Measurements from ENCODE around the gene PDE5A.
A peak's percentile ranks its signal among the peaks of the same experiment; 100 is the strongest.
"Not testable (repeated sequence)": the region's sequence is repeated elsewhere in the genome, so short reads cannot be mapped to it uniquely, and the experiment has no call there.

Gene PDE5A

DNA sequence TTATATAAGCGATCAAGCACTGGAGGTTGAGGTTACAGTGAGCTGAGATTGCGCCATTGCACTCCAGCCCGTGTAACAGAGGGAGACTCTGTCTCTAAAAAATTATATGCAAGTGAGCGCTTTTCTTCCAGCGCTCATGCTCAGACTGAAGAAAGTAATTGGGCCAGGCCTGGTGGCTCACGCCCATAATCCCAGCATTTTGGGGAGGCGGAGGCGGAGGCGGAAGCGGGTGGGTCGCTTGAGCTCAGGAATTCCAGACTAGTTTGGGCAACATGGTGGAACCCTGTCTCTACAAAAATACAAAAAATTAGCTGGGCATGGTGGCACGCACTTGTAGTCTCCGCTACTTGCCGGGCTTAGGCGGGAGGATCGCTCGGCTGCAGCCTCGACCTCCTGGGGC, 172.9 kb downstream of the PDE5A start:
- not testable (repeated sequence) for DNase-seq

DNA sequence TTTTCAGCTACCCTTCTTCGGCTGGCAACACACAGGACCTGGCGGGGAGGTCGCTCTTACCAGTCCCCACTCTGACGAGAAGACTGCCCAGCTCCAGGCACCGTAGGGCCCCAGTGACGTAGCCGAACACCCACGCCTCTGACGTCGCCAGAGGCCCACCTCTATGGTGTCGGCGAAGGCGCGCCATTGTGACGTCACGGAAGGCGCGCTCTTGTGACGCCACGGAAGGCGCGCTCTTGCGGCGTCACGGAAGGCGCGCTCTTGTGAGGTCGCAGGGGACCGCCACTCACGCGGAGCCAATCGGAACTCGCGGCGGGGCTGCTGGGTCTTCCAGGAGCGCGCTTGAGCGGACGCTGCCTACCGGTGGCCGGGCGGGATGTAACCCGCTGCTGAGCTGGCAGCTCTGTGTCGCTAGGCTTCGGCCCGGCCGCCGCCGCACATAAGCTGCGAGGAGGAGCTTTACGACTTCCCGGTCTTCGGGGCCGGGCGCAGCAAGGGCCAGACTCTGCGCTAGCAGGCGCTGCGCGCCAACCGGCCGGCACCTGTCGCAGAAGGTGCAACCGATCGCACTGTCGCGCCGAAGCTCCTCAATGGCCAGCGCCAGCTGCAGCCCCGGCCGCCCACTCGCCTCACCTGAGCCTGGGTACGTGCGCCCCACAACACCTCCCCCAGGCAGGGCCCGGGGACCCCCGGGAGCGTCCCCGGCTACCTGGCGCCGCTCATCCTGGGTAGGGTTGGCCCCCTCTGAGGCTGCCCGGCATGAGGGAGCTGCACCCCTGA, 173.9 kb downstream of the PDE5A start:
- DNase-seq: peak; percentile 94

DNA sequence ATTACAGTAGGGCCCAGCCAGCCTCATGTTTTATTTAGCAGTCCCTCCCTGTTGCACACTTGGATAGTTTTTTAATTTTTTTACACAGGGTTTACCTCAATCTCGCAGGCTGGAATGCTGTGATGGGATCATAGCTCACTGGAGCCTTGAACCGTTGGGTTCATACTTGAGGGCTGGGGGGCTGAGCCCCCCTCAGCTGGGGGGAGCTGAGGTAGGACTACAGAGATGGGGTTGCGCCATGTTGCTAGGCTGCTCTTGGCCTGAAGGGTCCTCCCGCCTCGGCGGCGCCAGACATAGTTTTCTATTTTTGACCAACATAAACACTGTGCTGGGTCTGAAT, 174.5 kb downstream of the PDE5A start:
- DNase-seq: not testable (repeated sequence)

DNA sequence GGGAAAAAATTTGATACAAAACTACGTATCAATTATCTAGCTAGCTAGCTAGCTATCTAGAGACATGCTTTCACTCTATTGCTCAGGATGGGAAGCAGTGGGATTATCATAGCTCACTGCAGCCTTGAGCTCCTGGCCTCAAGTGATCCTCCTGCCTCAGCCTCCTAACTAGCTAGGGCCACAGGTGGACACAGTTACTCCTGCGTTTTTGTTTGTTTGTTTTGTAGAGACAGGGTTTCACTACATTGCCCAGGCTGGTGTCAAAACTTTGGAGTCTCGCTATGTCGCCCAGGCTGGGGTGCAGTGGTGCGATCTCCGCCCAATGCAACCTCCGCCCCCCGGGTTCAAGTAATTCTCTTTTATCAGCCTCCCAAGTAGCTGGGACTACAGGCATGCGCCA, 175.3 kb downstream of the PDE5A start:
- not testable (repeated sequence) for DNase-seq

DNA sequence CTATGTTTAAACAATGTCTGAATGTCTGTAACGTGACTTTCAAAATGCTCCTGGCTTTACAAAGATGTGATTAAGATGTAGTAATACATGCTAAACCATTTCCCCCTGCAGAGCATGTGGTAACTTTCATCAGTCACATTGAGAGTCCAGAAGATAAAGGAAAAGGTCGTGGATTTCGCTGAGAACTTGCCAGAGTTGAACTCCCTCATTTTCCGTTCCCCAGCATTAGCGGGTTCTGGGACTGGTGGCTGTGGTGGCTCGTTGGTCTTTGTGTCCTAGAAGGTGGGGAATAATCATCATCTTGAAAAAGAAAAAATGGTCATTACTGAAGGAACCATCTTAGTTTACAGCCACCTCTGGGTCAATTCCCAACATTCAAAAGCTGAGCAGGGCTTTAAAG, 178.8 kb downstream of the PDE5A start:
- not testable (repeated sequence) for DNase-seq

Measured in RPMI8226 (cell line).